HEK293 (cell line): ENCODE results near the gene TPPP3.

Experiments
- GLI2 ChIP-seq: fragments of 450-650 bp; formaldehyde crosslinking; IDR thresholded peaks from 2 replicates; pipeline ENCODE4; 2017; ENCODE audit warnings: missing biosample characterization, missing genetic modification characterization, low read depth, borderline replicate concordance
- IKZF3 ChIP-seq: fragments of 450-650 bp; IDR thresholded peaks from 2 replicates; pipeline ENCODE4 v1.5.0; 2018; ENCODE audit warnings: missing biosample characterization, mild to moderate bottlenecking, missing genetic modification characterization, moderate library complexity
- KLF16 ChIP-seq: fragments of 450-650 bp; formaldehyde crosslinking; IDR thresholded peaks from 2 replicates; pipeline ENCODE4 v1.5.1; 2017; ENCODE audit warnings: missing biosample characterization, missing genetic modification characterization
- KLF7 ChIP-seq: fragments of 450-650 bp; formaldehyde crosslinking; IDR thresholded peaks from 2 replicates; pipeline ENCODE4 v1.5.1; 2016; ENCODE audit warnings: missing biosample characterization, missing genetic modification characterization, borderline replicate concordance
- KLF8 ChIP-seq: fragments of 450-650 bp; formaldehyde crosslinking; IDR thresholded peaks from 2 replicates; pipeline ENCODE4 v1.5.1; 2016; ENCODE audit warnings: missing biosample characterization, missing genetic modification characterization
- OSR2 ChIP-seq: fragments of 450-650 bp; formaldehyde crosslinking; IDR thresholded peaks from 2 replicates; pipeline ENCODE4 v1.5.1; 2016; ENCODE audit warnings: missing biosample characterization, missing genetic modification characterization
- REPIN1 ChIP-seq: fragments of 450-650 bp; formaldehyde crosslinking; IDR thresholded peaks from 2 replicates; pipeline ENCODE4 v1.5.1; 2017; ENCODE audit warnings: missing biosample characterization, missing genetic modification characterization, low read depth
- SCRT1 ChIP-seq: fragments of 450-650 bp; formaldehyde crosslinking; IDR thresholded peaks from 2 replicates; pipeline ENCODE4 v1.5.1; 2016; ENCODE audit warnings: missing biosample characterization, missing genetic modification characterization, borderline replicate concordance
- TRIM28 ChIP-seq: IDR thresholded peaks from 2 replicates; pipeline ENCODE4 v1.6.1; 2011; ENCODE audit warnings: low read length, control low read depth, borderline replicate concordance
- YY1 ChIP-seq: fragments of 450-650 bp; formaldehyde crosslinking; IDR thresholded peaks from 2 replicates; pipeline ENCODE4 v1.5.1; 2018; ENCODE audit warnings: missing biosample characterization, missing genetic modification characterization
- ZBTB7A ChIP-seq: fragments of 450-650 bp; formaldehyde crosslinking; IDR thresholded peaks from 2 replicates; pipeline ENCODE4 v1.5.1; 2016; ENCODE audit warnings: low read depth, missing biosample characterization, missing genetic modification characterization
- ZNF114 ChIP-seq: fragments of 450-650 bp; formaldehyde crosslinking; IDR thresholded peaks from 2 replicates; pipeline ENCODE4 v1.5.0; 2017; ENCODE audit warnings: missing biosample characterization, missing genetic modification characterization
- ZNF121 ChIP-seq: fragments of 450-650 bp; formaldehyde crosslinking; IDR thresholded peaks from 2 replicates; pipeline ENCODE4 v1.5.1; 2016; ENCODE audit warnings: missing biosample characterization, missing genetic modification characterization
- ZNF138 ChIP-seq: fragments of 450-650 bp; formaldehyde crosslinking; IDR thresholded peaks from 2 replicates; pipeline ENCODE4 v1.5.1; 2016; ENCODE audit warnings: missing biosample characterization, missing genetic modification characterization, borderline replicate concordance
- ZNF366 ChIP-seq: fragments of 450-650 bp; formaldehyde crosslinking; conservative IDR thresholded peaks from 2 replicates; pipeline ENCODE4 v1.5.1; 2016; ENCODE audit warnings: missing biosample characterization, missing genetic modification characterization
- ZNF391 ChIP-seq: fragments of 450-650 bp; formaldehyde crosslinking; IDR thresholded peaks from 2 replicates; pipeline ENCODE4 v1.5.1; 2016; ENCODE audit warnings: low read depth, missing biosample characterization, missing genetic modification characterization, borderline replicate concordance
- ZNF416 ChIP-seq: fragments of 450-650 bp; formaldehyde crosslinking; IDR thresholded peaks from 2 replicates; pipeline ENCODE4 v1.5.1; 2016; ENCODE audit warnings: missing biosample characterization, missing genetic modification characterization
- ZNF423 ChIP-seq: fragments of 450-650 bp; formaldehyde crosslinking; IDR thresholded peaks from 2 replicates; pipeline ENCODE4 v1.5.1; 2016; ENCODE audit warnings: missing biosample characterization, missing genetic modification characterization
- ZNF544 ChIP-seq: fragments of 450-650 bp; formaldehyde crosslinking; IDR thresholded peaks from 2 replicates; pipeline ENCODE4 v1.5.0; 2017; ENCODE audit warnings: missing biosample characterization, missing genetic modification characterization
- ZNF549 ChIP-seq: fragments of 450-650 bp; IDR thresholded peaks from 2 replicates; pipeline ENCODE4 v1.5.1; 2018; ENCODE audit warnings: missing biosample characterization, missing genetic modification characterization, mild to moderate bottlenecking, inconsistent platforms, moderate library complexity
- ZNF596 ChIP-seq: fragments of 450-650 bp; IDR thresholded peaks from 2 replicates; pipeline ENCODE4 v1.5.0; 2018; ENCODE audit warnings: missing biosample characterization, mild to moderate bottlenecking, missing genetic modification characterization, moderate library complexity
- ZNF670 ChIP-seq: fragments of 450-650 bp; formaldehyde crosslinking; IDR thresholded peaks from 2 replicates; pipeline ENCODE4 v1.5.1; 2016; ENCODE audit warnings: missing biosample characterization, missing genetic modification characterization, low read depth
- ZNF677 ChIP-seq: fragments of 450-650 bp; IDR thresholded peaks from 2 replicates; pipeline ENCODE4 v1.5.0; 2018; ENCODE audit warnings: missing biosample characterization, mild to moderate bottlenecking, missing genetic modification characterization, moderate library complexity
- ZNF777 ChIP-seq: fragments of 450-650 bp; formaldehyde crosslinking; IDR thresholded peaks from 2 replicates; pipeline ENCODE4 v1.5.1; 2017; ENCODE audit warnings: missing biosample characterization, missing genetic modification characterization, borderline replicate concordance
- ZNF830 ChIP-seq: fragments of 450-650 bp; IDR thresholded peaks from 2 replicates; pipeline ENCODE4 v1.5.0; 2018; ENCODE audit warnings: missing biosample characterization, missing genetic modification characterization, low read depth, mild to moderate bottlenecking, moderate library complexity
- ZSCAN30 ChIP-seq: fragments of 450-650 bp; IDR thresholded peaks from 2 replicates; pipeline ENCODE4 v1.5.1; 2018; ENCODE audit warnings: missing biosample characterization, mild to moderate bottlenecking, missing genetic modification characterization, moderate library complexity
- TF ChIP-seq, protein P1 (sequence below): sonication (generic); formaldehyde crosslinking; IDR thresholded peaks from 2 replicates; pipeline ENCODE4 v1.8.1; 2022; ENCODE audit warnings: mild to moderate bottlenecking, moderate library complexity, missing genetic modification reagents
- TF ChIP-seq, protein P2 (sequence below): fragments of 450-650 bp; formaldehyde crosslinking; IDR thresholded peaks from 2 replicates; pipeline ENCODE4 v1.5.1; 2016; ENCODE audit warnings: missing biosample characterization, missing genetic modification characterization
- TF ChIP-seq, protein P3 (sequence below): fragments of 450-650 bp; formaldehyde crosslinking; IDR thresholded peaks from 2 replicates; pipeline ENCODE4 v1.5.1; 2016; ENCODE audit warnings: missing biosample characterization, missing genetic modification characterization
- TF ChIP-seq, protein P4 (sequence below): fragments of 450-650 bp; formaldehyde crosslinking; IDR thresholded peaks from 2 replicates; pipeline ENCODE4 v1.5.1; 2017; ENCODE audit warnings: missing biosample characterization, mild to moderate bottlenecking, missing genetic modification characterization, moderate library complexity
- TF ChIP-seq, protein P5 (sequence below): fragments of 450-650 bp; formaldehyde crosslinking; IDR thresholded peaks from 2 replicates; pipeline ENCODE4 v1.5.1; 2016; ENCODE audit warnings: missing biosample characterization, missing genetic modification characterization
- TF ChIP-seq, protein P6 (sequence below): fragments of 450-650 bp; formaldehyde crosslinking; IDR thresholded peaks from 2 replicates; pipeline ENCODE4 v1.5.1; 2016; ENCODE audit warnings: missing biosample characterization, missing genetic modification characterization

The TPPP3 gene

DNA sequence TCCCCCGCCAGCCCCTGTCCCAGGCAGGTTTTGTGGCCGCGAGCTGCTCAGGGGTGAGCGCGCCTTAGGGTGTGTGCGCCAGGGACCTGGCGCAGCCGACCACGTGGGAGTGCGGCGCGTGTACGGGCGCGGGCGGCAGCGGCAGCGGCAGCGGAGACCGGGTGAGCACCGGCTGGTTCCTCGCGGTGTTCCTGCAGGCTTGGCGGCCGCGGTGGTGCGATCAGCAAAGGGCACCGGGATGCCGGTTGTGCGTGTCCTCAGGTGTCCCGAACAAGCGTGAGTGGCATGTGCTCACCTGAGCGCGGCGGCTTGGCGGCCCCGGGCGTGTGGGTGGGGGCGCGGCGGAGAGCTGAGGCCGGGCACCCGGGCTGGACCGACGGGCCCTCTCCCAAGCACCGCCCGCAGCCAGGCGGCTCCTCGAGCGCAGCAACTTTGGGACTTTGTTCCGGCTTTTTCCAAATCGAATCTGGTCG is 37.2 kb upstream of the TPPP3 start (continued):
- TF ChIP-seq, protein P1, sequence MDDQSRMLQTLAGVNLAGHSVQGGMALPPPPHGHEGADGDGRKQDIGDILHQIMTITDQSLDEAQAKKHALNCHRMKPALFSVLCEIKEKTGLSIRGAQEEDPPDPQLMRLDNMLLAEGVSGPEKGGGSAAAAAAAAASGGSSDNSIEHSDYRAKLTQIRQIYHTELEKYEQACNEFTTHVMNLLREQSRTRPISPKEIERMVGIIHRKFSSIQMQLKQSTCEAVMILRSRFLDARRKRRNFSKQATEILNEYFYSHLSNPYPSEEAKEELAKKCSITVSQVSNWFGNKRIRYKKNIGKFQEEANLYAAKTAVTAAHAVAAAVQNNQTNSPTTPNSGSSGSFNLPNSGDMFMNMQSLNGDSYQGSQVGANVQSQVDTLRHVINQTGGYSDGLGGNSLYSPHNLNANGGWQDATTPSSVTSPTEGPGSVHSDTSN = no peak
- no peak for TF ChIP-seq ZNF549 (tag by site-specific recombination)
- TF ChIP-seq ZNF138 (tag by site-specific recombination) = no peak
- no peak for TF ChIP-seq TRIM28
- TF ChIP-seq ZNF121 (tag by site-specific recombination) = no peak
- TF ChIP-seq SCRT1 (tag by site-specific recombination) = no peak
- no peak for TF ChIP-seq ZNF677 (tag by site-specific recombination)
- TF ChIP-seq, protein P2, sequence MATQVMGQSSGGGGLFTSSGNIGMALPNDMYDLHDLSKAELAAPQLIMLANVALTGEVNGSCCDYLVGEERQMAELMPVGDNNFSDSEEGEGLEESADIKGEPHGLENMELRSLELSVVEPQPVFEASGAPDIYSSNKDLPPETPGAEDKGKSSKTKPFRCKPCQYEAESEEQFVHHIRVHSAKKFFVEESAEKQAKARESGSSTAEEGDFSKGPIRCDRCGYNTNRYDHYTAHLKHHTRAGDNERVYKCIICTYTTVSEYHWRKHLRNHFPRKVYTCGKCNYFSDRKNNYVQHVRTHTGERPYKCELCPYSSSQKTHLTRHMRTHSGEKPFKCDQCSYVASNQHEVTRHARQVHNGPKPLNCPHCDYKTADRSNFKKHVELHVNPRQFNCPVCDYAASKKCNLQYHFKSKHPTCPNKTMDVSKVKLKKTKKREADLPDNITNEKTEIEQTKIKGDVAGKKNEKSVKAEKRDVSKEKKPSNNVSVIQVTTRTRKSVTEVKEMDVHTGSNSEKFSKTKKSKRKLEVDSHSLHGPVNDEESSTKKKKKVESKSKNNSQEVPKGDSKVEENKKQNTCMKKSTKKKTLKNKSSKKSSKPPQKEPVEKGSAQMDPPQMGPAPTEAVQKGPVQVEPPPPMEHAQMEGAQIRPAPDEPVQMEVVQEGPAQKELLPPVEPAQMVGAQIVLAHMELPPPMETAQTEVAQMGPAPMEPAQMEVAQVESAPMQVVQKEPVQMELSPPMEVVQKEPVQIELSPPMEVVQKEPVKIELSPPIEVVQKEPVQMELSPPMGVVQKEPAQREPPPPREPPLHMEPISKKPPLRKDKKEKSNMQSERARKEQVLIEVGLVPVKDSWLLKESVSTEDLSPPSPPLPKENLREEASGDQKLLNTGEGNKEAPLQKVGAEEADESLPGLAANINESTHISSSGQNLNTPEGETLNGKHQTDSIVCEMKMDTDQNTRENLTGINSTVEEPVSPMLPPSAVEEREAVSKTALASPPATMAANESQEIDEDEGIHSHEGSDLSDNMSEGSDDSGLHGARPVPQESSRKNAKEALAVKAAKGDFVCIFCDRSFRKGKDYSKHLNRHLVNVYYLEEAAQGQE (tag by site-specific recombination) = no peak
- no peak for TF ChIP-seq ZNF114 (tag by site-specific recombination)
- no peak for TF ChIP-seq OSR2
- no peak for TF ChIP-seq KLF7
- no peak for TF ChIP-seq GLI2 (tag by site-specific recombination)
- TF ChIP-seq IKZF3 (tag by site-specific recombination) = no peak
- peak; percentile 83 for TF ChIP-seq KLF16 (tag by site-specific recombination)
- no peak for TF ChIP-seq ZSCAN30 (tag by site-specific recombination)
- TF ChIP-seq, protein P3, sequence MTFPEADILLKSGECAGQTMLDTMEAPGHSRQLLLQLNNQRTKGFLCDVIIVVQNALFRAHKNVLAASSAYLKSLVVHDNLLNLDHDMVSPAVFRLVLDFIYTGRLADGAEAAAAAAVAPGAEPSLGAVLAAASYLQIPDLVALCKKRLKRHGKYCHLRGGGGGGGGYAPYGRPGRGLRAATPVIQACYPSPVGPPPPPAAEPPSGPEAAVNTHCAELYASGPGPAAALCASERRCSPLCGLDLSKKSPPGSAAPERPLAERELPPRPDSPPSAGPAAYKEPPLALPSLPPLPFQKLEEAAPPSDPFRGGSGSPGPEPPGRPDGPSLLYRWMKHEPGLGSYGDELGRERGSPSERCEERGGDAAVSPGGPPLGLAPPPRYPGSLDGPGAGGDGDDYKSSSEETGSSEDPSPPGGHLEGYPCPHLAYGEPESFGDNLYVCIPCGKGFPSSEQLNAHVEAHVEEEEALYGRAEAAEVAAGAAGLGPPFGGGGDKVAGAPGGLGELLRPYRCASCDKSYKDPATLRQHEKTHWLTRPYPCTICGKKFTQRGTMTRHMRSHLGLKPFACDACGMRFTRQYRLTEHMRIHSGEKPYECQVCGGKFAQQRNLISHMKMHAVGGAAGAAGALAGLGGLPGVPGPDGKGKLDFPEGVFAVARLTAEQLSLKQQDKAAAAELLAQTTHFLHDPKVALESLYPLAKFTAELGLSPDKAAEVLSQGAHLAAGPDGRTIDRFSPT (tag by site-specific recombination) = 0 out of 2 replicates have a peak, but pooled peaks have one; percentile 11
- TF ChIP-seq, protein P4, sequence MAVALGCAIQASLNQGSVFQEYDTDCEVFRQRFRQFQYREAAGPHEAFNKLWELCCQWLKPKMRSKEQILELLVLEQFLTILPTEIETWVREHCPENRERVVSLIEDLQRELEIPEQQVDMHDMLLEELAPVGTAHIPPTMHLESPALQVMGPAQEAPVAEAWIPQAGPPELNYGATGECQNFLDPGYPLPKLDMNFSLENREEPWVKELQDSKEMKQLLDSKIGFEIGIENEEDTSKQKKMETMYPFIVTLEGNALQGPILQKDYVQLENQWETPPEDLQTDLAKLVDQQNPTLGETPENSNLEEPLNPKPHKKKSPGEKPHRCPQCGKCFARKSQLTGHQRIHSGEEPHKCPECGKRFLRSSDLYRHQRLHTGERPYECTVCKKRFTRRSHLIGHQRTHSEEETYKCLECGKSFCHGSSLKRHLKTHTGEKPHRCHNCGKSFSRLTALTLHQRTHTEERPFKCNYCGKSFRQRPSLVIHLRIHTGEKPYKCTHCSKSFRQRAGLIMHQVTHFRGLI (tag by site-specific recombination) = peak; percentile 60; the same call in 1 of the 2 replicates
- TF ChIP-seq ZNF830 (tag by site-specific recombination) = no peak
- no peak for TF ChIP-seq ZNF423
- no peak for TF ChIP-seq ZNF366 (tag by site-specific recombination)
- TF ChIP-seq REPIN1 (tag by site-specific recombination) = no peak
- no peak for TF ChIP-seq YY1
- TF ChIP-seq ZNF777 = peak; percentile 54; the same call in 1 of the 2 replicates
- no peak for TF ChIP-seq ZNF416 (tag by site-specific recombination)
- TF ChIP-seq, protein P5, sequence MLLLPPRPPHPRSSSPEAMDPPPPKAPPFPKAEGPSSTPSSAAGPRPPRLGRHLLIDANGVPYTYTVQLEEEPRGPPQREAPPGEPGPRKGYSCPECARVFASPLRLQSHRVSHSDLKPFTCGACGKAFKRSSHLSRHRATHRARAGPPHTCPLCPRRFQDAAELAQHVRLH (tag by site-specific recombination) = no peak
- TF ChIP-seq ZBTB7A = no peak
- TF ChIP-seq, protein P6, sequence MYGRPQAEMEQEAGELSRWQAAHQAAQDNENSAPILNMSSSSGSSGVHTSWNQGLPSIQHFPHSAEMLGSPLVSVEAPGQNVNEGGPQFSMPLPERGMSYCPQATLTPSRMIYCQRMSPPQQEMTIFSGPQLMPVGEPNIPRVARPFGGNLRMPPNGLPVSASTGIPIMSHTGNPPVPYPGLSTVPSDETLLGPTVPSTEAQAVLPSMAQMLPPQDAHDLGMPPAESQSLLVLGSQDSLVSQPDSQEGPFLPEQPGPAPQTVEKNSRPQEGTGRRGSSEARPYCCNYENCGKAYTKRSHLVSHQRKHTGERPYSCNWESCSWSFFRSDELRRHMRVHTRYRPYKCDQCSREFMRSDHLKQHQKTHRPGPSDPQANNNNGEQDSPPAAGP (tag by site-specific recombination) = peak; percentile 90
- peak; percentile 61; the same call in 1 of the 2 replicates for TF ChIP-seq KLF8
- TF ChIP-seq ZNF596 (tag by site-specific recombination) = no peak
- no peak for TF ChIP-seq ZNF670
- no peak for TF ChIP-seq ZNF544 (tag by site-specific recombination)
- no peak for TF ChIP-seq ZNF391
